Muscle of back (tissue), 11 donors: ENCODE data around the gene SEPTIN11. TPM values are rescaled to one million over a fixed set of nuclear protein-coding genes. Genes with fewer than 3 reads are reported as not detected.
A peak's percentile ranks its signal among the peaks of the same experiment; 100 is the strongest.

Experiments
- DNase-seq, 3 donors: peaks; one replicate each; pipeline versions ENCODE4 v3.0.0 to v3.0.0-alpha.2; 2013
- polyA plus RNA-seq, 10 donors: library from polyadenylated mRNA; unstranded; fragments of 120-200 nt; gene quantifications; one replicate each; pipeline ENCODE4 v1.2.1, GENCODE V29; 2013; ENCODE audit not compliant: insufficient read length in 10 of 10

The SEPTIN11 gene
- polyA plus RNA-seq, 10 donors = 229 to 360 (median 275) TPM

DNA sequence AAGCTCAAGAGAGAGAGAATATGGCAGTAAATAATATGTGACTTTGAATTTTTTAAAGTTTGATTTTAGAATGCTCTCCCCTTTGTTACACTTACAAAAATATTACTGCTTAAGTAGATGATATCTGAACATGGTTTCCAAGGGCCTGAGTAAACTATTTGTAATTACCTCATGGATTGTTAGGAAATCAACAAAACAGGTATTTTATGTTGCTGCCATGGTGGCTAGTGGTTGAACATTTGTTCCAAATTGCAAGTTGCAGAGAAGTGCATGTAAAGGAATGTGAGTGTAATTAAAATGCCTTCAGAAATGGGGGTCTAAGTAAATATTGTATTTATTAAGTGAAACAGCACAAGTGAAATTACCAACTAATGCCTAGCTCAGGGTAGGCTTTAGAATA lies 27.6 kb downstream of the SEPTIN11 start:
- DNase-seq = no peak

DNA sequence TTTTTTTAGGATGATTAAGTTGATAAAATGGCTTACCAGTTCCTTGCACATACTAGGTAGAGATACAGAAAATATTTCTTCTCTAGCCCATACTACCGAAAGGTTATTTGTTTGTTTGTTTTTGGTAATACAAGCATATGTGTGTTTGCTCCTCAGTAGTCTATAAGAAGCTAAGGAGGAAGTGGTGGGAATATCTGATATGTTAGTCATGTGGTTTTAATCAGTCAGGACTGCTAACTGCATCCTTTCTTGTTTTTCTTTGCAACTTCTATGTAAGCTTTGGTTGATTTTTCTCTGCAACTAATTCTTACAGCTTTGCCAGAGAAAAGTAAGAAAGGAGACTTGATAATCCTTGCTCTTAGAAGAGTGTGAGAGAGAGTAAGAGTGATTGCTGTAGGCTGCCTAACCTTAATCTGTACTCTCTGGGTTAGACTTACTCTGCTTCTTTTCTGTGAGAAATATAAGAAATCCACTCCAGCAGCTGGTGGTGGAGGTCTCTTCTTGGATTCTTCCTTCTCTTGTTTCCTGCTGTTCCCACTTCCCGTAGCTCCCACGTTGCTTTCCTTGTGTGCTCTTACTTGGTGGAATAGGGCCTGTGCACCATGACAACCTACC lies 28.3 kb downstream of the SEPTIN11 start:
- peak in 1 of 3 donors; percentile 52 for DNase-seq

DNA sequence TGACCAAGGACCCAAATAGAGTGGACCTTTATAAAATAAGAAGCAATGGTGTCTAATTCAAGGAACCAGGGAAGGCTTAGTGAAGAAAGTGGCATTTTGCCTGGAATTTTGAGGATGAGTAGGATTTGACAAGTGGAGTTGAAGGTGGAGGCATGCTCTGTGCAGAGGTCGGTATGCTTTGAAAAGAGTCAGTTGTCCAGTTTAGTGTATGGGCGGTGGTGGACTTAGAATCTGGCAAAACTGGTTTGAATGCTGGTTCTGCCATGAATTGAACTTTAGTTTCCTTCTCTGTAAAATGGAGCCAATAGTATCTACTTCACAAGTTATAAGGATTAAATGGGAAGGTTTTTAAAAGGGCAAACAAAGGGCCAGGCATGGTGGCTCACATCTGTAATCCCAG lies 29.7 kb downstream of the SEPTIN11 start:
- DNase-seq = no peak

DNA sequence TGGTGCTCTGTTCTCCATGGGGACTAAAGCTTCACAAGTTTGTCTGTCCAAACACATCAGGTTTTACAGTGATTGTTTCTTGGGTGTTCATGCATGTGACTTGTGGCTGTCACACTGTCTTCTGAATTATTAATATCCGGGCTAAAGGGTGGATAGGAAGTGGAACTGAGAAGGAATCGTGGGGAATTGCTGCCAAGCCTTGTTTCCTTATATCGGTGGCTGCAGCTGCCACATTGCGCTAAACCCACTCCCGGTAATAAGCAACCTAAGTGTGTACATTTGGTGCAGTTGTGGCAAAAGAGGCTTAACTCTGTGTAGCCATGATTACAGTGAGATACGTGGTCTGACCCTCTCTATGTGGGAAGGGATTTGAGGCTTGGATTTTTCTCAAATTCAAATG lies 30.7 kb downstream of the SEPTIN11 start:
- no peak for DNase-seq

DNA sequence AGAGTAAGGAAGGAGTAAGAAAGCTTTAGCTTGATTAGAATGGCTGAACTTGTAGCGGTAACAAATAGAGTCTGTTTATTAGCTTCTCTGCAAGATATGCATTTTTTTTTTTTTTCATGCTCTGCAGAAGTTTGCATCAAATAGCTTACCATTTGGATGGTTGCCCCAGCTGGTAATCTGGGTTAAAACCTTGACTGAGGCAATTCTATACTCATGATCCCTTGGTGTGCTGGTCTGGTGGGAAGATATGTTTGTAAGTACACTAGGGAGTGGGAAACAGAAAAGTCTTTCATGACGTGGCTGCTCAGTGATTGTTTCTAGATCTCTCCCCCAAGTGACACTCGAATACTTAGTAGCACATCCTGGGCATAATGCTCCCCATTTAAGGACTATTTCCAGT lies 32.1 kb downstream of the SEPTIN11 start:
- no peak for DNase-seq

DNA sequence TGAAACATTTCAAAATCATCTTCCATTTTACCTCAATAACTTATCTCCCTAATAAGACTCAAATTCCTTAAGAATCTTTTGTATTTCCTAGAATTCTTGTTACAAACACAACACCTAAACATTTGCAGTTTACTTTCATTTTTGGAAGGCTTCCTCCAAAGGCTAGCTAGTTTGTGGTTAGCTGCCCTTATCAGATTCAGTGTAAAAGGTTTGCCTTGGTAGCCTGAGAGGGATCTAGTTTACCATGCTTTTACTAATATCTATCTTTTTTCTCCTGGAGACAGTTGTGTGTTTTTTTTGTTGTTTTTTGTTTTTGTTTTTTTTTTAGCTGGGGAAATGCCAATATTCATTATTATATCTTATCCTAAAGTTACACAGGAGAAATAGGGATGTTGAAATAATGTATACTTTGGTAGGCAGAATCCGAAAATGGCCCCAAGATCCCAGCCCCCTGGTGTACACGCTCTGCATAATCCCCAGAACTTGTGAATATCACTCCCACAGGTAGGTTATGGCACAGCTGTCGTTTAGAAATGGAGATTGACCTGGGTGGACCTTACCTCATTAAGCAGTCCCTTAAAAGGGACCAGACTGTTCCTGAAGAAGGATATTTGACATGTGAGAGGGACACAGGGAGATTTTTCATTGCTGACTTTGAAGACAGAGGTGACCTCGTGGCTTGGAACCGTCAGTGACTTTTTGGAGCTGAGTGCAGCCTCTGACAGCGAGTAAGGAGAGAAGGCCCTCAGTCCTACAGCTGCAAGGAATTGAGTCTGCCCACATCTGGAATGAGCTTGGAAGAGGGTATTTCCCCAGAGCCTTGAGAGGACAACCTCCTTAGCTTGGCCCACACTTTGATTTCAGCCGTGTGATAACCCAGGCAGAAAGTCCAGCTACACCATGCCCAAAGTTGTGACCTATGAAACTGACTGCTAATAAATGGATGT lies 33.4 kb downstream of the SEPTIN11 start:
- DNase-seq = no peak

DNA sequence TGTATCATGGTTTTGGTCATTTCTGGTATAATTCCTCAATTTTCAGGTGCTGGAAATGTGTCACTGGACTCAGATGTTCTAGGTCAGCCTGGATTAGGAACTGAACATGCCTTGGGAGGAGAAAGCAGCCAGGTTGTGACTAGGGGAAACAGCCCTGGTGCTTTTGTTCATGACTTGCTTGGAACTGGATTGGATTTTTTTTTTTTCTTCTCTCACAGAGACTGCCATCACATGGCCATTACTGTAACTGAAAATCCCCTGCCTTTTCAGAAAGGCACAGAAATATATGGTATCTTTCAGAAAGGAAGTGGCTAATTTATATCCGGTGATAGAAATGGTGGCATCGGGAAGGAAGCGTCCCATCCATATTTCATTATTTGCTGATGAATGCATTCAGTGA lies 34.6 kb downstream of the SEPTIN11 start:
- peak; percentile 51 to 74 (median 56) for DNase-seq

DNA sequence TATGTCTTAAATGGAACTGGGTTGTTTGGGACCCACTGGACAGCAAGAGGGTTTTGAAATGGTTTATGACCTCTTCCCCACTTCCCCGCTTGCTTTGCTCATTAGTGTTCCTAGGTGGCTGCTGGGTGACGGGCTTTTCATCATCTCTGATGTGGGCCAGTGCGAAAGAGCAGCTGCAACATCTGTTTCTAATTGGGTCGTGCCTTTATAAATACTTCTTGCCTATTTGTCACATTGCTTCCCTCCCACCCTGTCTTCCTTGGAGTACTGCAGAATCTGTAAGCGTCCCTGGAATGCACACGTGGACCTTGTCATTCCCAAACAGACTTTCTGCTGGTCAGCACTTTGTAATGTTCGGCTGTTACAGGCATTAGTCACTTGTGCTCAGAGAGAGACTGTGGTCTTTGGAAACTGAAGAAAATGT lies 35.2 kb downstream of the SEPTIN11 start:
- peak; percentile 93 to 100 (median 96) for DNase-seq

DNA sequence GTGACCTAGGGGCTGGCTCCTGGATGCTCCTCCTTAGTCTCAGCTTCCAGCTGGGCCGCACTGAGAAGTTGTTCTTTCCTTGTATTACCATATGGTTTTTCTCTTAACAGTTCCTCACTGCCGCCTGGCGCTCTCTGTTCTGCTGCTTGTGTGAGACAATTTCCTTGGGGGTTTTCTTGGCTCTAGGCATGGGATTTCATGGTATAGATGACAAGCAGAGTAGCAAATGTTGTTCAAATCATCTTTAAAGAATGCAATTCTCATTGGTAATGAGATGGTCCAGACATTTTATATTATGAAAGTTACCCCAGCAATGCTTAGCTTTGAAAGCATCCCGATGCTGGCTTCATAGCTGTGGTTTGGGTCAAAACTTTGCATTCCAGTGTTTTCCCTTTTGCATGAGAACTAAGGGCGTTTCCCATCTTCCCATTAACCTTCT lies 37.6 kb downstream of the SEPTIN11 start:
- peak; percentile 92 to 98 (median 95) for DNase-seq

DNA sequence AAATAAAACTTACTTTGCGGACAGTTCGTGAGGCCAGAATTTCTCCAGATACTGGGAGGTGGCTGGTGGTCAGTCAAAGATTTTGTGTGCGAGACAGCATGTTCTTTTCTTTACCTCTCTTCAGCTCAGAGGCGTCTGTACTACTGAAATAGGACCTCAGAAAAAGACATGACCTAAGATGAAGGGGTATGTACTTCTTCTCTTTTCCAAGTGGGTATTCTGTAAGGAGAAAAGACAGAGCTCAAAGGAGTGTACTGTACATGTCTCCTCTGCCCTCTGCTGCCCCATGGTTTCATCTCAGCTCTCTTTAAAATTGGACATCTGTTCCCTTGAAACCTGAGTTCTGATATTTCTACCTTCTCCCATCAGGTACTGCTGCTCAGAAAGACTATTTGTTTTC lies 38.1 kb downstream of the SEPTIN11 start:
- no peak for DNase-seq

DNA sequence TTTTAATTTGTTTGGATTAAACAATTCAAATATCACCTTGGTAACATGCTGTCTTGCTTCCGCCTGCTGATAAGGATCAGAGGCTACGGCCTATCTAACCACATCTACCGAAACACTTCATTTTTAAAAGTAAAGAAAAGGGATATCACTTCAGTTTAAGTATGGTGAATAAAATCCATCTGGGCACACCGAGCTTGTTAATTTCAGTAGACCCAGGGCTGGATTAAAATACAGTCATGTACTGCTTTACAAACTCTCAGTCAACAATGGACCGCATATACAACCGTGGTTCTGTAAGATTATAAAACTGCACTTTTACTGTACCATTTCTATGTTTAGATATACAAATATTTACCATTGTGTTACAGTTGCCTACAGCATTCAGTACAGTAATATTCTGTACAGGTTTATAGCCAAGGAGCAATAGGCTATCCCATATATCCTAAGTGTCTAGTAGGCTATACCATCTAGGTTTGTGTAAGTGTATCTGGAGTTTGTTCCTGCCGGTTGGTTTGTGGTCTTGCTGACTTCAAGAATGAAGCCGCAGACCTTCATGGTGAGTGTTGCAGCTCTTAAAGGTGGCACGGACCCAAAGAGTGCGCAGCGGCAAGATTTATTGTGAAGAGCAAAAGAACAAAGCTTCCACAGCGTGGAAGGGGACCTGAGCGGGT lies 40.0 kb downstream of the SEPTIN11 start:
- DNase-seq = no peak

DNA sequence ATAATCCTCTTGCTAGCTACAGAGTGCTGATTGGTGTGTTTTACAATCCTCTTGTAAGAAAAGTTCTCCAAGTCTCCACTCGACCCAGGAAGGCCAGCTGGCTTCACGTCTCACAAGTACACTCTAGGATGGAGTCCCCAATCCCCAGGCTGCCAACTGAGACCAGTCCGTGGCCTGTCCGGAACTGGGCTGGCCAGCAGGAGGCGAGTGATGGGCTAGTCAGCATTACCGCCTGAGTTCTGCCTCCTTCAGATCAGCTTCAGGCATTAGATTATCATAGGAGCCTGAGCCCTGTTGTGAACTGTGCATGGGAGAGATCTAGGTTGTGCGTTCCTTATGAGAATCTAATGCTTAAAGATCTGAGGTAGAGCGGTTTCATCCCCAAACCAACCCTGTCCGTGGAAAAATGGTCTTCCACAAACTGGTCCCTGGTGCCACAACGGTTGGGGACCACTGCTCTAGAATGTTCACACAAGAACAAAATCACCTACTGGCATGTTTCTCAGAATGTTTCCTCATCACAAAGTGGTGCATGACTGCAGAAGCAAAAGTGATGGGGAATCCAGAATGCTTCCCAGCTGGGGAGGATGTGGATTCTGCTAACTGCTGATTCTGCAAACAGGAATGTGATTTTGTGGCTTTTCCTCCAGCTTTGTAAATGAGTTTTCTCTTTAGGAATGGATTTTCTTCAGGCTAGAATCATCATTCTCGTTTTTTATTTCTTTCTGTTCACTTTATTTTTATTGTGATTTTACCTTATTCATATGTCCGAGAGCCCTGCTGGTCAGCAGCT lies 40.9 kb downstream of the SEPTIN11 start:
- DNase-seq = peak in 1 of 3 donors; percentile 87

DNA sequence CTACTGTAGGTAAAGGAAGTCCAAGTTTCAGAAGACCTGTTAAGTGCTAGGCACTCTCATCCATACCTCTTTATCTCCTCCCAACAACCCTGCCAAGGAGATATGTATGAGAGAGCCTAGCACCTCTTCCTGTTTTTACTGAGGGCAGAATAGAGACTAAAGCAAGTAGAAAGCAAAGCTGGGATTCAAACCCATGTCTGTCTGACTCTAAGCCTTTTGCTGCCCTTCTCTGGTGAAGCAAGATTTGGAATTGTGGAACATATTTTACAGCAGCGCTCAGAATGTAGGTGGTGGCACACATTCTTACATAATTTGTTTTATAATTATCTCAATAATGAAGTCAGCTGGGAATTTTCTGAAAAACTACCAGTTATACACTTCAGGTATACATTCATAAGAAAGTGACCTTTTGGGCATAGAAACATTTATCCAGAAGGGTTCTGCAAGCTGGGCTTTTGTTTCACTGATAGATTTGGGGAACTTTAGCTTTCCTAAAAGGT lies 41.7 kb downstream of the SEPTIN11 start:
- DNase-seq = no peak

DNA sequence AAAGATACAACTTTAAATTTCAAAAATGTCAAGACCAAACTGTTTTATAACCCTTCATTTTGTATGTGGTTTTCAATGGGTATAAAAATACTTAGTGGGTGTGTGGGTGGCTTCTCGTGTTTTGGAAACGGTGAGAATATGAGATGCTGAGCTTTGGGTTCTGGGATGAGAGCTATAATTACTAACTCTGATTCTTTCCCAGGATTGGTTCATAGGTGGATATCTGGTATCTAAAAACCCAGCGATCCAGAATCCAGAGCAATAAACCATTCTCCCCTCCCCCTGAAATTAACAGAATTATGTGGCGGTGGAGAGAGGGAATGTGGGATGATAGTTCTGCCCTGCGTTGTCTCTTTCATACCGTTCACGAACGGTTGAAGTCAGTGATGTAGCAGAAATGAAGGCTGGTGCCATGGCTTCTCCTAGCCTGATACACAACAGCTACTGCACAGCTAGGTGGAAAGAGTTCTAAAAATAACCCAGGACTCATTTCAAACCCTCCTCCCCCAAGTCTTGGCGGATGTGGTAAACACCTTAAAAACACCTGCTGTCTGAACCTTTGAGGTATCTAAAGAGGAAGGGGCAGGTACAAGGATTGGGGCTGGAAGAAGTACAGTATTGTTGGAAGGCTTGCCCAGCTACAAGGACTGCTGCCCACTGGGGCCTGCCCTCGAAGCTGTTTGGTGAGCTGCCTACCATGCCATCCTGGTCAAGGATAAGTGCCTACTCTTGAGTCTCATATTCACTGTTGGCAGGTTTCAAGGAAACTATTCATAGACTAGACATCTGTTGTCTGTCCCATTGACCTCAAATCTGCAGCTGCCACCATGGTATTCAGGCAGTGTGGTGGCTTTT lies 44.5 kb downstream of the SEPTIN11 start:
- peak; percentile 62 to 76 (median 68) for DNase-seq

DNA sequence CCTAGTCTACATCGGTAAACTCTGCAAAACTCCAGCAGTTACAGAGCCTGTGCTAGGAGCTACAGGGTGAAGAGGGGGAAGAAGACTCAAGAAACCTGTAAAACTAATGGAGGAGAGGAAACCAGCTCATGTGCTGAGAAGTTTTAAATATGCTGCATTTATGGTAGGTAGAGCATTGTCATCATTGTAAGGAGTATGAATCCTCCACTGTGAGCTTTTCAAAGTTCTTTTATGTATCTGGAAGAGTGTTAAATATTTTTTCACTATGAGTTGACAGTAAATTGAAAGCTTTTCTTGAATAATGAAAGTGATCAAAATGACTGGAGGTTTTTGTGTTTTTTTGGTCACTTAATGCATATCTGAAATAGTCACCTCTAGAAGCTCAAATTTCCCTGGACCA lies 46.2 kb downstream of the SEPTIN11 start:
- no peak for DNase-seq

DNA sequence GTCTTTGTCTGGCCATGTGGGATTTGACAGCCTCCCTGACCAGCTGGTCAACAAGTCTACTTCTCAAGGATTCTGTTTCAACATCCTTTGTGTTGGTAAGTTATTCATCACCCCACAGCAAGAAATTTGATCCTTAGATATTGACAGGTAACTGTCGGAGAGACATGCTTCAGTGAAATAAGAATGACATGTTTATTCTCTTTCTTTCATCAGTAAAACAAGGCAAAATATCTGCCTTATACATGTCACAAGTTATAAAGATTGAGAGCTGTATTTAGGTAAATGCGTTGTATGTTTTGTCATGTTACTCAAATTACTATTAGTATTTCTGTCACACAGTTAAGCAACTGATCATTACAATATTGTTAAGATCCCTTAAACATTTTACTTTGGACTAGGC lies 46.9 kb downstream of the SEPTIN11 start:
- no peak for DNase-seq

DNA sequence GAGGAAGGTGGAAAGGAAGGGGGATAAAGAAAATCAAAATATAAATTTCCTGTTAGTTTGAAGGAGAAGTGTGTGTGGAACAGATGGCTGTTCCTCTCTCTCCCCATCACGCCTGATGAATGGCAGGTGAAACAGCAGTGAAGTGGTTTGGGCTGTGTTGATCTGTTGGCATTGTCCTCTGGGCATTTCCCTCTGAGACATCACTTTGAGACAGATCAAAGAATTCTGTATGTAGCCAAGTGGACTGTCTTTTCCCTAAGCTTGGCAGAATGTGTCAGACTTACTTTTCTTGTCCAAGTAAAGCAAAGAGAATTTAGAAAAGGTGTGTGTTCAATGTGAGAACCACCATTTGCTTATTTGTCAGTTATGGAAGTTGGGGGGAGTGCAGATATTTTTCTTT lies 47.5 kb downstream of the SEPTIN11 start:
- DNase-seq = no peak

DNA sequence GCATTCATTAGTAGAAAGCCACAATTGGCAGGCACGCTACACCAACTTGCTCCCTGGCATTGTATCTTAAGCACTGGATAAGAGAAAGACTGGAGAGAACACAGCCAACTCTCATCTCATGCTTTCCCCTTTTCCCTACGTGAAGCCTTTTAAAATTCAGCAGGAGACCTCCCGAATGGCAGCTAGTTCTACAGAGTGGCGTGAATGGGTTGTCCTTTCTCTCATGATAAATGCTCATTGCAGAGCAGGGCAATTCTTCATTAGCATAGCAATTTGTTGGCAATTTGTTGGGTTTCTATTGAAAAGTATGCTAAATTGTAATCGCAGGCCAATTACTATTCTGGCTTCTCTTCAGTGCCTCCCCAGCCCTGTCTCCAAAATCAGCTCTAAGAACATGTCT lies 48.0 kb downstream of the SEPTIN11 start:
- no peak for DNase-seq

DNA sequence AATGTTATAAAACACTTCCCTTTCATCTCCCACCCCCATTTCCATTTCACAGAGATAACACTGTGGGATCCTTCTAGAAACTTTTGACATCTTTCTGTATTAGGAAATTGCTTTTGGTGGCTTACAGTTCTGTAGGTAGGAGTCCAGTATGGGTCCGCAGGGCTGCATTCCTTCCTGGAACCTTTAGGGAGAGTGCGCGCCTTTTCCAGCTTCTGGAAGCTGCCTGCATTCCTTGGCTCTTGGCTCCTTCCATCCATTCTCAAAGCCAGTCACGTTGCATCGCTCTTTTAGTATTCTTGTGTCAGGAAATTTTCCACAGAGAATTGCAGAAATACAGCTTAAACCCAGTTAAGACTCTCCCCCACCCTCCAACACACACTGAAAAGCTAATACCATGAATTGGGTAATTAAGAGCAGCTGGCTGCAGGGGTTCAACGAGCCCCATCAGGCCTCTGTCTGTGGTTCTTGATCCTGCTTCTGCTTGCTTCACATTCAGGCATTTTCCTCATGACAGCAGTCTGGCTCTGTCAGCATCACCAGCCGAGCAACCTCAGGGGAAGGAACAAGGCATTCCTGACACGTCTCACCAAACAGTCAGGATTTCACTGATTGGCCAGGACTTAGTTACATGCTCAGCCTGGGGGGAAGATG lies 48.8 kb downstream of the SEPTIN11 start:
- peak in 1 of 3 donors; percentile 73 for DNase-seq
